Liver (tissue), 3 donors: ENCODE data around the gene THAP3.
"Not testable (repeated sequence)": the region's sequence is repeated elsewhere in the genome, so short reads cannot be mapped to it uniquely, and the experiment has no call there.

Experiments used
- CTCF ChIP-seq: fragments of 150-350 bp; IDR thresholded peaks from 2 replicates; pipeline ENCODE4 v1.5.1; 2017; ENCODE audit warnings: improper control_type of control experiment, low read depth, low read length; ENCODE audit not compliant: missing input control
- FOXA1 ChIP-seq: IDR thresholded peaks from 2 replicates; pipeline ENCODE4 v1.6.1; 2016; ENCODE audit warnings: antibody characterized with exemption
- HNF4G ChIP-seq: IDR thresholded peaks from 2 replicates; pipeline ENCODE4 v1.6.1; 2016; ENCODE audit warnings: antibody characterized with exemption
- RAD21 ChIP-seq, 2 donors: IDR thresholded peaks; 2 replicates each; pipeline ENCODE4 v1.6.1; 2016; ENCODE audit warnings: antibody characterized with exemption in 2 of 2, mild to moderate bottlenecking in 2 of 2
- REST ChIP-seq: IDR thresholded peaks from 2 replicates; pipeline ENCODE4 v1.6.1; 2016; ENCODE audit warnings: antibody characterized with exemption, mild to moderate bottlenecking
- YY1 ChIP-seq: IDR thresholded peaks from 2 replicates; pipeline ENCODE4 v1.6.1; 2016; ENCODE audit warnings: antibody characterized with exemption, mild to moderate bottlenecking
- ZBTB33 ChIP-seq: IDR thresholded peaks from 2 replicates; pipeline ENCODE4 v1.6.1; 2016; ENCODE audit warnings: antibody characterized with exemption
- donor health status: healthy.
- donor health status: healthy.

GRCh38 chr1:6662468-6662867 lies 37.8 kb downstream of the THAP3 start:
- not testable (repeated sequence) for TF ChIP-seq CTCF; RAD21 (IDR thresholded peaks at IDR 0.05); YY1; REST; HNF4G; ZBTB33; FOXA1
